K562 (cell line): Measurements from ENCODE around the gene SLC8A2. TPM values are rescaled to one million over a fixed set of nuclear protein-coding genes. Genes with fewer than 3 reads are reported as not detected.

ENCODE experiments used
- ATAC-seq: fragments of 200-7000 bp; cut with Tn5 transposase; 3 replicates; pipeline ENCODE4 v1.9.1; 2020; ENCODE audit warnings: moderate library complexity
- BruUV-seq: library from RNA; stranded (reverse); fragments of 400-500 nt; replicated peaks from 2 replicates; lab custom pipeline; 2021; lab: Mats Ljungman, UMichigan
- CTCF ChIA-PET: fragments of 300-600 bp; formaldehyde crosslinking; extraction: SDS; loops from one replicate; lab custom pipeline; 2021; ENCODE audit warnings: low intra/inter-chr PET ratio; lab: Yijun Ruan, JAX
- POLR2A ChIA-PET: fragments of 300-600, 350-650 bp; sonication (Branson Sonifier 250); formaldehyde crosslinking; extraction: SDS; loops from one replicate; lab custom pipeline; 2021; ENCODE audit warnings: antibody characterized with exemption, inconsistent platforms; lab: Yijun Ruan, JAX
- DNase-seq, 4 experiments: peaks; one replicate each; pipeline versions ENCODE4 v3.0.0 to v3.0.0-alpha.2; 2011 to 2018; ENCODE audit warnings: low spot score in 3 of 4, mixed read lengths in 3 of 4; ENCODE audit errors: extremely low read depth in 1 of 4
- FAIRE-seq: peaks from 2 replicates; lab custom pipeline; 2011; peaks lifted over from hg19 to GRCh38; lab: Jason Lieb, UNC
- H2AFZ ChIP-seq: 2 replicates; pipeline ENCODE4 v1.6.0; 2011; ENCODE audit warnings: low read depth, low read length, control low read depth, inconsistent platforms
- H3K27ac ChIP-seq: fragments of 200-600 bp; 3 replicates; pipeline ENCODE4 v1.8.0; 2011; ENCODE audit warnings: low read depth, mild to moderate bottlenecking, control low read depth, inconsistent platforms, low read length, moderate library complexity, mixed read lengths; ENCODE audit errors: extremely low read depth
- H3K27me3 ChIP-seq, 2 experiments: fragments of 300-600 bp in 1 of 2; 2 replicates in 1 of 2; 3 replicates in 1 of 2; pipeline versions ENCODE4 v1.6.0 to v1.8.0; 2011; ENCODE audit warnings: inconsistent platforms in 2 of 2, low read length in 2 of 2, mild to moderate bottlenecking in 1 of 2, mixed read lengths in 1 of 2, moderate library complexity in 1 of 2; ENCODE audit not compliant: control insufficient read depth in 2 of 2, insufficient read depth in 2 of 2
- H3K36me3 ChIP-seq: fragments of 300-600 bp; 3 replicates; pipeline ENCODE4 v1.8.0; 2011; ENCODE audit warnings: mild to moderate bottlenecking, low read length, inconsistent platforms; ENCODE audit not compliant: control insufficient read depth, insufficient read depth
- H3K4me1 ChIP-seq, 2 experiments: fragments of 200-600 bp in 1 of 2; replicated peaks in 1 of 2; 2 replicates in 1 of 2; 3 replicates in 1 of 2; pipeline versions ENCODE4 v1.5.1 to v1.8.0; 2011; ENCODE audit warnings: inconsistent platforms in 2 of 2, low read length in 2 of 2, mild to moderate bottlenecking in 1 of 2, mixed read lengths in 1 of 2, moderate library complexity in 1 of 2; ENCODE audit not compliant: control insufficient read depth in 2 of 2, insufficient read depth in 2 of 2
- H3K4me2 ChIP-seq: 2 replicates; pipeline ENCODE4 v1.6.1; 2011; ENCODE audit warnings: low read length, control low read depth, inconsistent platforms, mixed read lengths; ENCODE audit not compliant: insufficient read depth
- H3K4me3 ChIP-seq: fragments of 200-600 bp; sonication (generic), shearing (Covaris generic); 2 replicates; pipeline ENCODE4 v1.5.1; 2016; ENCODE audit warnings: control low read depth, inconsistent platforms
- H3K79me2 ChIP-seq: fragments of 200-600 bp; 3 replicates; pipeline ENCODE4 v1.8.0; 2011; ENCODE audit warnings: low read length, inconsistent platforms; ENCODE audit not compliant: control insufficient read depth, insufficient read depth
- H3K9ac ChIP-seq, 2 experiments: 2 replicates each; pipeline versions ENCODE4 v1.6.0 to v1.6.1; 2011; ENCODE audit warnings: low read depth in 2 of 2, low read length in 2 of 2, control low read depth in 1 of 2, inconsistent platforms in 1 of 2, mild to moderate bottlenecking in 1 of 2, mixed read lengths in 1 of 2; ENCODE audit not compliant: insufficient read depth in 1 of 2
- H3K9me1 ChIP-seq: one replicate; pipeline ENCODE4 v1.6.0; 2011; ENCODE audit warnings: inconsistent platforms, mild to moderate bottlenecking, low read length, moderate library complexity; ENCODE audit not compliant: control insufficient read depth, insufficient read depth
- H3K9me3 ChIP-seq: replicated peaks from 2 replicates; pipeline ENCODE4 v1.5.1; 2011; ENCODE audit warnings: low read depth, low read length, inconsistent platforms; ENCODE audit not compliant: control insufficient read depth, insufficient read depth
- H4K20me1 ChIP-seq: replicated peaks from 2 replicates; pipeline ENCODE4 v1.6.1; 2011; ENCODE audit warnings: low read length, inconsistent platforms, mixed read lengths; ENCODE audit not compliant: control insufficient read depth, insufficient read depth
- DIDO1 ChIP-seq: fragments of 450-650 bp; IDR thresholded peaks from 2 replicates; pipeline ENCODE4 v1.6.1; 2016; ENCODE audit warnings: low read depth, missing biosample characterization, missing genetic modification characterization
- EGR1 ChIP-seq: fragments of 450-650 bp; conservative IDR thresholded peaks from 2 replicates; pipeline ENCODE4 v1.6.1; 2017; ENCODE audit warnings: mild to moderate bottlenecking
- EP300 ChIP-seq: IDR thresholded peaks from 2 replicates; pipeline ENCODE4 v1.6.1; 2012; ENCODE audit warnings: low read length, improper control_type of control experiment
- SRSF3 ChIP-seq: fragments of 200-400 bp; formaldehyde crosslinking; IDR thresholded peaks from 2 replicates; pipeline ENCODE4 v1.6.1; 2016; ENCODE audit warnings: mild to moderate bottlenecking, low read length, moderate library complexity; ENCODE audit not compliant: insufficient read depth
- TBL1XR1 ChIP-seq, 2 experiments: IDR thresholded peaks; 2 replicates each; pipeline ENCODE4 v1.6.1; 2012; ENCODE audit warnings: improper control_type of control experiment in 2 of 2, low read length in 2 of 2, mild to moderate bottlenecking in 1 of 2
- WGBS: fragments of 100-300 bp; shearing (Covaris generic); methylation state at CpG from one replicate; pipeline ENCODE4 v1.1.6; 2016; ENCODE audit warnings: low coverage, mixed read lengths; ENCODE audit not compliant: insufficient coverage; ENCODE audit errors: missing lambda C conversion rate; 5-methylcytosine and 5-hydroxymethylcytosine counted together
- in situ Hi-C: fragments of 300-500 bp; cut with MboI; formaldehyde crosslinking; loops from 4 replicates; pipeline ENCODE4 v1.15.0; 2018; ENCODE audit warnings: inconsistent platforms, mixed read lengths
- intact Hi-C: fragments of 100-400 bp; cut with micrococcal nuclease; formaldehyde crosslinking; loops from 2 replicates; pipeline ENCODE4 v1.14.2; 2022
- polyA plus RNA-seq, 8 experiments: library from polyadenylated mRNA; depleted of rRNA in 4 of 8; stranded (reverse) in 5 of 8; unstranded in 3 of 8; fragments of >200 nt; fragmentation: Nextera tagmentation in 2 of 8; fragmentation: Illumina TruSeq in 1 of 8; extraction: Ambion mirVana in 2 of 8; extraction: Trizol in 1 of 8; gene quantifications; 2 replicates each; pipeline versions ENCODE4 v1.2.1 to v1.2.3, GENCODE V29; 2011 to 2014; ENCODE audit warnings: inconsistent platforms in 1 of 8, missing spikeins in 1 of 8
- total RNA-seq, 7 experiments: library from RNA; depleted of rRNA in 6 of 7; stranded (reverse); fragments of >200 nt in 6 of 7; fragmentation: Illumina TruSeq in 2 of 7; extraction: Trizol in 2 of 7; gene quantifications; 2 replicates each; pipeline versions ENCODE4 v1.2.1 to v1.2.3, GENCODE V29; 2011 to 2021; ENCODE audit warnings: low replicate concordance in 1 of 7
- TF ChIP-seq, protein P1 (sequence below): fragments of 250-450 bp; sonication (Bioruptor Pico); IDR thresholded peaks from 2 replicates; pipeline ENCODE4 v1.8.0; 2021; ENCODE audit warnings: mild to moderate bottlenecking, moderate library complexity
- TF ChIP-seq, protein P2 (sequence below), 2 experiments: fragments of 450-650 bp; formaldehyde crosslinking in 1 of 2; IDR thresholded peaks; 2 replicates each; pipeline versions ENCODE4 v1.4.0 to v1.6.1; 2014 to 2020; ENCODE audit warnings: mild to moderate bottlenecking in 2 of 2, borderline replicate concordance in 1 of 2, low read depth in 1 of 2

The SLC8A2 gene
- total and polyA plus RNA-seq, 9 of the 15 experiments (the other 6 are each of a cell fraction or from before 2014, with no cell fraction given) = 0.07 to 0.66 (median 0.24) TPM; not detected in 3

DNA sequence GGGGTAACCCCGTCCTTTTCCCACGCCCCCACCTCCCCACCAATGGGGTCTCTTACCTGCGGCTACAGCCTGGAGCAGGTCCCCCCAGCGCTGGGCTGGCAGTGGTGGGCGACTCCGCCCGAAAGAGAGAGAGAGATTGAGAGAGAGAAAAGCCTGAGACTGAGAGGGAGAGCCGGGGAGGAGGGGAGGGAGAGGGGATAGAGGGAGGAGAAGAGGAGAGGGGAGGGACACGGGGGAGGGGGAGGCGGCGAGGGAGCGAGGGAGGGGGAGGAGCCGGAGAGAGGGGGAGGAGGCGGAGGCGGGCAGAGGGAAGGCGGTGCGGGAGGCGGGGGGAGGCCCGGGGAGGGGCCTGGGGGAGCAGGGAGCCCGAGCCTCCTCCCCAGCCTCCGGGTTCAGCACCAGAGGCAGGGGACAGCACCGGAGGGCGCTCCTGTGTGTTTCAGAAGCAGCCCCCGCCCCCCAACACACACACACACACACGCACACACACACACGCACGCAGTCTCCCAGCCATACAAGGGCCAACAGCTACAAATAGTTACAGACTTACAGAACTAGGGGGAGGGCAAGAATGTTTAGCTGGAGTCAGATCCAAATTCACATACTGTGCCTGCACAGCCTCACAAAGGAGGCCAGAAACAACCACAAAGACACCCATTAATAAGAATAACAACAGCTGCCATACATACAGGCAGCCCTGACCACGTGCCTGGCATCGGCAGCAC, at the start of gene SLC8A2 (continued):
- TF ChIP-seq, protein P1, sequence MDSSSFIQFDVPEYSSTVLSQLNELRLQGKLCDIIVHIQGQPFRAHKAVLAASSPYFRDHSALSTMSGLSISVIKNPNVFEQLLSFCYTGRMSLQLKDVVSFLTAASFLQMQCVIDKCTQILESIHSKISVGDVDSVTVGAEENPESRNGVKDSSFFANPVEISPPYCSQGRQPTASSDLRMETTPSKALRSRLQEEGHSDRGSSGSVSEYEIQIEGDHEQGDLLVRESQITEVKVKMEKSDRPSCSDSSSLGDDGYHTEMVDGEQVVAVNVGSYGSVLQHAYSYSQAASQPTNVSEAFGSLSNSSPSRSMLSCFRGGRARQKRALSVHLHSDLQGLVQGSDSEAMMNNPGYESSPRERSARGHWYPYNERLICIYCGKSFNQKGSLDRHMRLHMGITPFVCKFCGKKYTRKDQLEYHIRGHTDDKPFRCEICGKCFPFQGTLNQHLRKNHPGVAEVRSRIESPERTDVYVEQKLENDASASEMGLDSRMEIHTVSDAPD (CRISPR knock-in tag) = no peak
- no peak for TF ChIP-seq TBL1XR1 (IDR thresholded peaks at IDR 0.05; ENCODE audit: low read length in 2 of 2)

GRCh38 chr19:47520839-47521238, 49.1 kb upstream of the SLC8A2 start:
- peak overlapping the region in 1 of 2 experiments; percentile 50; a peak in 2 of 4 replicates for H3K9ac ChIP-seq
- 80% methylated on average over 2 of the region's 6 CpGs for WGBS
- CTCF ChIA-PET = no interaction called here
- BruUV-seq = no TSS peak
- ATAC-seq (peak; percentile 50; the same call in 2 of the 3 replicates), FAIRE-seq (no peak), DNase-seq (peak in 1 of 4 experiments; percentile 13)
- H3K4me3 ChIP-seq = no peak overlapping the region
- POLR2A ChIA-PET = interaction anchor here (0.8 to 1.7 kb wide), 2 partner anchors 11 to 187 kb away, joined by 3 to 6 read pairs; no protein-coding TSS in a partner anchor
- peaks cover 8 to 15% of the 10 kb centered on the region in 2 experiments; a peak in 3 of 5 replicates for H3K4me1 ChIP-seq
- peaks cover 0 to 7% of the 10 kb centered on the region in 2 experiments; a peak in 2 of 5 replicates for H3K27me3 ChIP-seq
- no peaks in the 10 kb centered on the region for H3K9me1 ChIP-seq
- in situ Hi-C loops (no loop called here), intact Hi-C loops (no loop called here)
- H2AFZ ChIP-seq = peak overlapping the region; percentile 65; the same call in 1 of the 2 replicates
- no peaks in the 10 kb centered on the region for H3K79me2 ChIP-seq
- no peaks in the 10 kb centered on the region for H3K36me3 ChIP-seq
- H3K9me3 ChIP-seq = no peaks in the 10 kb centered on the region
- no peaks in the 10 kb centered on the region for H4K20me1 ChIP-seq
- no peak overlapping the region for H3K27ac ChIP-seq
- no peak overlapping the region for H3K4me2 ChIP-seq
- TF ChIP-seq SRSF3 = no peak
- TF ChIP-seq, protein P2, sequence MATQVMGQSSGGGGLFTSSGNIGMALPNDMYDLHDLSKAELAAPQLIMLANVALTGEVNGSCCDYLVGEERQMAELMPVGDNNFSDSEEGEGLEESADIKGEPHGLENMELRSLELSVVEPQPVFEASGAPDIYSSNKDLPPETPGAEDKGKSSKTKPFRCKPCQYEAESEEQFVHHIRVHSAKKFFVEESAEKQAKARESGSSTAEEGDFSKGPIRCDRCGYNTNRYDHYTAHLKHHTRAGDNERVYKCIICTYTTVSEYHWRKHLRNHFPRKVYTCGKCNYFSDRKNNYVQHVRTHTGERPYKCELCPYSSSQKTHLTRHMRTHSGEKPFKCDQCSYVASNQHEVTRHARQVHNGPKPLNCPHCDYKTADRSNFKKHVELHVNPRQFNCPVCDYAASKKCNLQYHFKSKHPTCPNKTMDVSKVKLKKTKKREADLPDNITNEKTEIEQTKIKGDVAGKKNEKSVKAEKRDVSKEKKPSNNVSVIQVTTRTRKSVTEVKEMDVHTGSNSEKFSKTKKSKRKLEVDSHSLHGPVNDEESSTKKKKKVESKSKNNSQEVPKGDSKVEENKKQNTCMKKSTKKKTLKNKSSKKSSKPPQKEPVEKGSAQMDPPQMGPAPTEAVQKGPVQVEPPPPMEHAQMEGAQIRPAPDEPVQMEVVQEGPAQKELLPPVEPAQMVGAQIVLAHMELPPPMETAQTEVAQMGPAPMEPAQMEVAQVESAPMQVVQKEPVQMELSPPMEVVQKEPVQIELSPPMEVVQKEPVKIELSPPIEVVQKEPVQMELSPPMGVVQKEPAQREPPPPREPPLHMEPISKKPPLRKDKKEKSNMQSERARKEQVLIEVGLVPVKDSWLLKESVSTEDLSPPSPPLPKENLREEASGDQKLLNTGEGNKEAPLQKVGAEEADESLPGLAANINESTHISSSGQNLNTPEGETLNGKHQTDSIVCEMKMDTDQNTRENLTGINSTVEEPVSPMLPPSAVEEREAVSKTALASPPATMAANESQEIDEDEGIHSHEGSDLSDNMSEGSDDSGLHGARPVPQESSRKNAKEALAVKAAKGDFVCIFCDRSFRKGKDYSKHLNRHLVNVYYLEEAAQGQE (IDR thresholded peaks at IDR 0.05; ENCODE audit: borderline replicate concordance) = peak; percentile 30; the same call in 1 of the 2 replicates
- TF ChIP-seq, protein P2 (CRISPR knock-in tag; IDR thresholded peaks at IDR 0.05; ENCODE audit: low read depth) = no peak
- no peak for TF ChIP-seq EGR1
- no peak for TF ChIP-seq EP300
- no peak for TF ChIP-seq DIDO1 (tag)
- TF ChIP-seq, protein P1 (CRISPR knock-in tag) = no peak
